ENCODE results near the gene KCNJ14. TPM values are rescaled to one million over a fixed set of nuclear protein-coding genes. Genes with fewer than 3 reads are reported as not detected.

The KCNJ14 gene
- total and polyA plus RNA-seq, 2 of the 4 experiments (the other 2 are of a cell fraction), result 0.18 to 0.39 TPM

DNA sequence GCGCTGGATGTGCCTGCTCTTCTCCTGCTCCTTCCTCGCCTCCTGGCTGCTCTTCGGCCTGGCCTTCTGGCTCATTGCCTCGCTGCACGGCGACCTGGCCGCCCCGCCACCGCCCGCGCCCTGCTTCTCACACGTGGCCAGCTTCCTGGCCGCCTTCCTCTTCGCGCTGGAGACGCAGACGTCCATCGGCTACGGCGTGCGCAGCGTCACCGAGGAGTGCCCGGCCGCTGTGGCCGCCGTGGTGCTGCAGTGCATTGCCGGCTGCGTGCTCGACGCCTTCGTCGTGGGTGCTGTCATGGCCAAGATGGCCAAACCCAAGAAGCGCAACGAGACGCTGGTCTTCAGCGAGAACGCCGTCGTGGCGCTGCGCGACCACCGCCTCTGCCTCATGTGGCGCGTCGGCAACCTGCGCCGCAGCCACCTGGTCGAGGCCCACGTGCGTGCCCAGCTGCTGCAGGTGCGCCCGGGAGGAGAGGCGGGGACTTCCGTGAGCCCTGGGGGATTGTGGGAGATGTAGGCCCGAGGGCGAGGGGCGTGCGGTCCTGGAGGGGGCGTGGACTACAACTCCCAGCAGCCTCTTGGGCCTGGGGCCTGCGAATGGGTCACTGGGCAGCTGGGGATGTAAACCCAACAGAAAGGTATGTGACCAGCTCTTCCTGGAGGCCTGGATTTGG, 6.7 kb downstream of the KCNJ14 start:
- H3K27ac ChIP-seq (ENCODE audit: insufficient read depth, low read length), result no peak overlapping the region
- H2BK20ac ChIP-seq (ENCODE audit: low read depth, low read length), result no peak overlapping the region
- dilution Hi-C loops (cut with HindIII; ENCODE audit: low sequenced_read_pairs, unreplicated experiment) (no loop called here), intact Hi-C loops (cut with micrococcal nuclease) (no loop called here), in situ Hi-C loops (cut with MboI; ENCODE audit: low sequenced_read_pairs) (no loop called here)
- H4K20me1 ChIP-seq (ENCODE audit: insufficient read depth, low read length), result no peaks in the 10 kb centered on the region; the same call in 1 of the 2 replicates
- H3K4me3 ChIP-seq (ENCODE audit: insufficient read depth, low read depth, low read length), result no peak overlapping the region
- no peak overlapping the region for H4K8ac ChIP-seq (ENCODE audit: low read depth in 2 of 2, low read length in 2 of 2)
- H3K9me3 ChIP-seq (ENCODE audit: control insufficient read depth, insufficient read depth, low read length), result no peaks in the 10 kb centered on the region
- no peak overlapping the region for H2BK120ac ChIP-seq (ENCODE audit: low read depth, low read length)
- H3K18ac ChIP-seq (ENCODE audit: low read depth, low read length), result no peak overlapping the region
- no TSS peak for BruUV-seq (replicated peaks)
- H3K79me1 ChIP-seq (ENCODE audit: low read depth in 1 of 2, low read length in 2 of 2), result peaks cover 0 to 2% of the 10 kb centered on the region in 2 experiments; a peak in 1 of 4 replicates
- POLR2A ChIA-PET (ENCODE audit: unreplicated experiment), result no interaction called here
- H4K91ac ChIP-seq (ENCODE audit: insufficient read depth, low read depth, low read length), result no peak overlapping the region
- H3K56ac ChIP-seq (ENCODE audit: extremely low read depth, insufficient read depth, low read length), result no peak overlapping the region
- no peak for DNase-seq
- no peak overlapping the region for H4K5ac ChIP-seq (ENCODE audit: low read depth, low read length)
- H3K9me1 ChIP-seq (ENCODE audit: insufficient read depth, low read length), result peaks cover 6% of the 10 kb centered on the region; the same call in 1 of the 2 replicates
- CTCF ChIA-PET, result no interaction called here
- TF ChIP-seq RAD21 (IDR thresholded peaks at IDR 0.05; ENCODE audit: low read length), result no peak
- no peak for TF ChIP-seq BHLHE40 (IDR thresholded peaks at IDR 0.05; ENCODE audit: low read depth, low read length)
- no peak for TF ChIP-seq SMC3 (IDR thresholded peaks at IDR 0.05; ENCODE audit: low read depth, low read length)
- TF ChIP-seq, protein P1, sequence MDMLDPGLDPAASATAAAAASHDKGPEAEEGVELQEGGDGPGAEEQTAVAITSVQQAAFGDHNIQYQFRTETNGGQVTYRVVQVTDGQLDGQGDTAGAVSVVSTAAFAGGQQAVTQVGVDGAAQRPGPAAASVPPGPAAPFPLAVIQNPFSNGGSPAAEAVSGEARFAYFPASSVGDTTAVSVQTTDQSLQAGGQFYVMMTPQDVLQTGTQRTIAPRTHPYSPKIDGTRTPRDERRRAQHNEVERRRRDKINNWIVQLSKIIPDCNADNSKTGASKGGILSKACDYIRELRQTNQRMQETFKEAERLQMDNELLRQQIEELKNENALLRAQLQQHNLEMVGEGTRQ (IDR thresholded peaks at IDR 0.05; ENCODE audit: low read depth, low read length), result no peak
- TF ChIP-seq MAZ (IDR thresholded peaks at IDR 0.05; ENCODE audit: borderline replicate concordance, low read depth, low read length), result no peak
- H3K4me2 ChIP-seq (ENCODE audit: low read depth, low read length), result no peak overlapping the region
- H2AK9ac ChIP-seq (replicated peaks; ENCODE audit: low read depth, low read length, poor library complexity), result peak overlapping the region; percentile 50
- ATAC-seq (ENCODE audit: low read depth), result no peak
- no peak overlapping the region for H3K23ac ChIP-seq (ENCODE audit: low read depth, low read length)
- no peak overlapping the region for H2BK5ac ChIP-seq (ENCODE audit: low read depth, low read length, poor library complexity, severe bottlenecking)
- no peak overlapping the region for H3K14ac ChIP-seq (replicated peaks; ENCODE audit: low read depth, low read length)
- no peaks in the 10 kb centered on the region for H3K27me3 ChIP-seq (ENCODE audit: control insufficient read depth, insufficient read depth, low read length)
- H2AK5ac ChIP-seq (ENCODE audit: low read depth, low read length), result no peak overlapping the region
- H3K4ac ChIP-seq (ENCODE audit: low read depth, low read length), result no peak overlapping the region
- H2BK15ac ChIP-seq (ENCODE audit: low read depth, low read length), result no peak overlapping the region
- H3K4me1 ChIP-seq (ENCODE audit: control insufficient read depth, insufficient read depth, low read length), result no peaks in the 10 kb centered on the region; the same call in 1 of the 2 replicates
- H3K36me3 ChIP-seq (ENCODE audit: control insufficient read depth, insufficient read depth, low read length), result peaks cover 5% of the 10 kb centered on the region
- peak overlapping the region; percentile 38 for H2AFZ ChIP-seq (replicated peaks; ENCODE audit: low read length, poor library complexity)
- H3K9ac ChIP-seq (ENCODE audit: low read depth, low read length), result no peak overlapping the region
- 76% methylated on average over 34 of the region's 62 CpGs; no CpG with 5 or more reads in 1 of the 2 experiments for WGBS, 2 experiments (ENCODE audit: extremely low coverage in 2 of 2, insufficient read length in 1 of 2)

Measured in IMR-90 (cell line).